GM21529 (cell line): Measurements from ENCODE around the gene ETV6.
A peak's percentile ranks its signal among the peaks of the same experiment; 100 is the strongest.

Experiments
- ATAC-seq: cut with Tn5 transposase; IDR thresholded peaks from one replicate; pipeline ENCODE4 v1.9.1; 2021; ENCODE audit not compliant: unreplicated experiment

The ETV6 gene

GRCh38 chr12:11769723-11770514 lies 120.4 kb downstream of the ETV6 start:
- no peak for ATAC-seq

- no peak for ATAC-seq
These were observed 121.9 kb downstream of the ETV6 start for GRCh38 chr12:11771356-11771755.

- ATAC-seq: no peak
These were observed 122.5 kb downstream of the ETV6 start for GRCh38 chr12:11771895-11772502.

- ATAC-seq: no peak
These were observed 124.6 kb downstream of the ETV6 start for GRCh38 chr12:11773889-11774677.

GRCh38 chr12:11774821-11775220 lies 125.3 kb downstream of the ETV6 start:
- no peak for ATAC-seq

DNA sequence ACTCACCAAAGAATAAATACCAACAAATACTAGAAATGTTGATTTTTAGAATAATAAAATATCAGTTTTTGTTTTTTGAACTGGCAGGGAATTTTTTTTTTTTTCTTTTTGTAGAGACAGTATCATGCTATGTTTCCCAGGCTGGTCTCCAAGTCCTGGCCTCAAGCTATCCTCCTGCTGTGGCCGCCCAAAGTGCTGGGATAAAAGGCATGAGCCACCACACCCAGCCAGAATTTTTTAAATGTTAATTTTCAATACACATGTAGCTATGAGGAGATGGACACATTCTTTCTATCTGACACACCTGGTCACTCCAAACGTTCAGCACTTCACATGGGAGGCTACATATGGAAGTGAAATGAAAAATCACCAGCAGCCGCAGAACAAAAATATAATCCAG lies 126.8 kb downstream of the ETV6 start:
- no peak for ATAC-seq

DNA sequence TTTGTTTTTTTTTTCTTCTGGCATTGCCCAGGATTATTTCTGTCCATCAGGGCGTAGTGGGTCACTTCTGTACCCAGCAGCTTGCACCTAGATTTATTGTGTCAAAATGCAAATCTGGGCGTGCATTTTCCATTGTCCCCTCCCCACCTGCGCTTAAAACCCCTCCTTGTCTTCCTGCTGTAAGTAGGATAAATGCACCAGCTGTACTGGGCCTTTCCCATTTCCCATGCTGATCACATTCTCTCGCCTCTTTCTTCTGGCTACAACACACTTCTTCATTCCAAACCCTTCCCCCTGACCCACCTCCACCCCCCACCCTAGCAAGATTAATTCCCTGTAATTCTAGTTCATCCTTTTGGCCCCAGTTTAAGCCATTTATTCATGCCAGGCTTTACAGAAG lies 128.0 kb downstream of the ETV6 start:
- ATAC-seq: no peak

- ATAC-seq: no peak
These were observed 128.5 kb downstream of the ETV6 start for GRCh38 chr12:11777962-11778361.

GRCh38 chr12:11778713-11779685 lies 129.5 kb downstream of the ETV6 start:
- no peak for ATAC-seq

- peak; percentile 88 for ATAC-seq
These were observed 131.1 kb downstream of the ETV6 start for GRCh38 chr12:11780521-11781101.

DNA sequence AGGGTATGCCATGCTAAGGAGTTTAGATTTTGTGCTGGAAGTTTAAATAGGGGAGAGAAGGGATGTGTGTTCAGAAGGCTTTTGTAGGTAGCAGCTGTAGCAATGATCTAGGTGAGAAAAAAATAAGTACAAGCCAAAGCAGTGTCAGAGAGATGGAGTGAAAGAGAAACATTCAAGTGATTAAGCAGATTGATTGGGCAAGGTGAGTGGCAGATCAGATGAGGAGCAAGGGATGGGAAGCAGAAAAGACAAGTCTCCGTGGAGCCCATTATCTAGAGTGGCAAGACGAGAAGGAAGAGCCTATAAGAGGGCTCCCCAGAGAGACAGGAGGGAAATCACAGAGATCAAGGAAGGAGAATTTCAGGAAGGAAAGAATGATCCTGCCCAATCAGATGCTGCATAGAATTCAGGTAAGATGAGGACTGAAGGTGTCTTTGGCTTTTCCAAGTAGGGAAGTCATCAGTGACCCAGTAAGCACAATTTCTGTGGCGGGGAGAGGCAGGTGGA lies 133.5 kb downstream of the ETV6 start:
- ATAC-seq: no peak

GRCh38 chr12:11785712-11786111 lies 136.2 kb downstream of the ETV6 start:
- no peak for ATAC-seq

DNA sequence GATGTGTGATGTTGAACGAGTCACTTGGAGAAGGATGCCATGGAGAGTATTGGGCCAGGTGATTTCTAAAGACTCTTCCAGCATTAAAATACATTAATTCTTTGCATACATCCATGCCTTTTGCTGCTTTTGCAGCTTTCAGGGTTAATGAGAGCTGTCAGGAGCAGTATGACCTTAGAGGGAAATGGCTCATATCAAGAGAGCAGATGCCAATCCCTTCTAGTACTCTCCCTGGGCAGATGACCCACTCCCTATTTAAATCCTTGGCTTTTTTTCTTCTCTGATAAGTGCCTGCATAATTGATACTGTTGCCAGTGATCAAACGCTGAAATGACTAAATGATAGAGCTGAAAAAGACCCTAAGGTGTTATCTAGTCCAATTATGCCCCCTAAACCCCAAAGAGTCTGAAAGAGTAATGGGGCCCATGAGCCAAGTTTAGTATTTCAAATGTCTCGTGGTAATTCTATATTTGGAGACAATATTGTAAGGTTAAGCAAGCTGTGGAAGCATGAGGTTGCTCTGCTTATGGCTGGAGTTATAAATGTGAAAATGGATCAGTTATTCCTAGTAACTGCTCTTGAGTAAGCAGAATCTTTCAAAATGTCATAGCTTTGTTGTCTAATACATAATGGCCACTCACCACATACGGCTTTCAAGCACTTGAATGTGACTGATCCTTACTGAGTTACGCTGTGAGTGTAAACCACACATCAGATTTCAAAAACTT lies 137.3 kb downstream of the ETV6 start:
- no peak for ATAC-seq

GRCh38 chr12:11787437-11787836 lies 138.0 kb downstream of the ETV6 start:
- ATAC-seq: no peak

DNA sequence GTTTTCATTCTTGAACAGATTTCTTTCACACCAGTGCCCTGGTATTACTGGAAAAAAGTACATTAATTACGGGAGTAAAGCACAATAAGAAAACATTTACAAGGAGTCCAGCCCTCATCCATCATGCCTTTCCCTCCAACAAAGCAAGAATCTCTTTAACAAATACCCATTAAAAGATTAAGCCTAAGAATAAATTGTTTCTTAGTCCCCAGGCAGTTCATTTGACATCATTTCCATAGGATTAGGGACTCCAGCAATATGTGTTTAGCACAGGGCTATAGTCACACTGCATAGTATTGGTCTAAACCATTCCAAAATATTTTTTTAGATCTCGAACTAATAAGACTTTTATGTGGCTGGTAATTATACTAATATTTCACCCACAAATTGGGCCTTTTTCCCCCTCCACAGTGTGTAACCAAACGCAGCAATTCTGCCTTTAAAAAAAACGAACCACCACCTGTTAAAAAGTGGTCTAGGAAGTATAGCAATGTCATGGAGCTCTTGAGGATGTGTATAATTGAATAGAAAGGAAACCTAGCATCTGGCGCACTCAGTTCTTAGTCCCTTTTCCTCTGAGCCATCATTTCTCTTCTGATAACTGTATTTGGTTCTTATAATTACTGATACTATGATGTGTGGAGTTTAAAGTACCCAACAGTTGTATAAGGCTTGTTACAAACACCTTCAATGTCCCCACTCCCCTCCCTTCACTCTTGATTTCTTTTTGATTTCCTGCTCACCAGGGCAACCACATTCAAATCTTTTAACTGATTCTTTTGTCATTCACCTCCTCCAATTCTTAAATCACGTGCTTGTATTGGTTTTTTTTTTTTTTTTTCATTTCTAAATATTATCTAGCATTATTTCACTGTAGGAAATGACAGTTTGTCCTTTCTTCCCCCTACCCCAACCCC lies 138.7 kb downstream of the ETV6 start:
- ATAC-seq: no peak

DNA sequence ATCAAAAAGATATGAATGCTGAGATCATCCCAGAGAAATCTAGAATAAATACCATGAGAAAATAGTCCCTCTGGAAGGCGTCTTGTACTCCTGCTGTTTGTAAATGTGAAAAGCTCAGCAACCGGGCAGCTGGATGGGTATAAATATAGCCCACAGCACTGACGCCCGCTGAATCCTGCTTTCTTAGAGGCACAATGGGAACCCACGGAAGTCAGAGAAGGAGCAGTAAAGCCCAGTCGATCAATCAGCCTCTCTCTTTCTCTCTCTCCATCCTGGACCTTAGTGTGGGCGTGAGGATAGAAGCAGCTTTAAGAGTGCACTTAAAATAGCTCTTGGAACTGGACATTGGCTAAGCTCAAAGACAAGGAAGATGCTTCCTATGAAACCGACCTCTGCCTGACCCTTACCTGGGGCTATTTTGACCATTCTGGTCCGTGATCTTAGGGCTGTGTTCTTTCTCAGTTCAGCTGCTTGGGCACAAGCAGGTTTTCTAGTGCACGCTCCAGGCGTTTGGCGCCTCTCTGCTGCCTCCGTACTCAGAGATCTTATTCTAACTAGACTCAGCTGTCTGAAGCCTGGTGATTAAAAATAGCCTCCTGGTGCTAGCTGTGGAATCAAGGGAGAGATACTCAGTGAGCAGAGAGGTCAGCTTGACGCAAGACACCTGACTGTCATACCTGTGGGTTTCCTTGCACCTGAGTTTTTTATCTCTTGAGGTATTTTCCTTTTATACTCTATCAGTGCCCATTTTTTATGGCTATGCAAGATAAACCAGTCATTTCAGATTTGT lies 144.6 kb downstream of the ETV6 start:
- no peak for ATAC-seq

- ATAC-seq: no peak
These were observed 145.3 kb downstream of the ETV6 start for GRCh38 chr12:11794751-11795150.
